ENCODE measurements around the gene BCAT1.
"Not testable (repeated sequence)": the region's sequence is repeated elsewhere in the genome, so short reads cannot be mapped to it uniquely, and the experiment has no call there.

GRCh38 chr12:24956351-24956750, 7.5 kb upstream of the BCAT1 start:
- TF ChIP-seq CTCF, POLR2A (IDR thresholded peaks at IDR 0.05): not testable (repeated sequence)
